MM.1S (cell line): ENCODE measurements around the gene AUTS2.

Experiments
- CTCF ChIP-seq: fragments of 300-600 bp; sonication (generic); IDR thresholded peaks from 2 replicates; pipeline ENCODE4 v1.5.1; 2016; ENCODE audit warnings: antibody characterized with exemption, low read length, mixed read lengths
- EZH2 ChIP-seq: fragments of 300-600 bp; sonication (generic); optimal IDR thresholded peaks from 2 replicates; pipeline ENCODE3; 2017; ENCODE audit warnings: low read depth, mild to moderate bottlenecking, antibody characterized with exemption, low read length, mixed read lengths
- EZH2phosphoT487 ChIP-seq: fragments of 300-600 bp; sonication (generic); IDR thresholded peaks from 2 replicates; pipeline ENCODE4 v1.6.1; 2018; ENCODE audit warnings: antibody characterized with exemption, low read length

- TF ChIP-seq EZH2: no peak
- TF ChIP-seq CTCF: no peak
- TF ChIP-seq EZH2phosphoT487: no peak
These were observed 241.5 kb downstream of the AUTS2 start for GRCh38 chr7:69839782-69840181.
